SK-N-MC (cell line): Measurements from ENCODE around the gene EIF4B.

Source experiments
- DNase-seq: peaks from one replicate; pipeline ENCODE4 v3.0.0-alpha.2; 2011; ENCODE audit warnings: low read depth, low spot score
- H3K27ac ChIP-seq: fragments of 200-600 bp; sonication (generic); 2 replicates; pipeline ENCODE4 v1.5.1; 2016; ENCODE audit warnings: mixed run types
- H3K36me3 ChIP-seq: fragments of 200-600 bp; sonication (generic); 2 replicates; pipeline ENCODE4 v1.6.1; 2017; ENCODE audit warnings: antibody characterized with exemption, low read length, mixed read lengths; ENCODE audit not compliant: insufficient read depth
- H3K4me3 ChIP-seq: fragments of 200-600 bp; sonication (generic); 2 replicates; pipeline ENCODE4 v1.5.1; 2016
- H3K9ac ChIP-seq: fragments of 200-600 bp; sonication (generic); 2 replicates; pipeline ENCODE4 v1.8.0; 2017; ENCODE audit warnings: mixed run types, mixed read lengths; ENCODE audit not compliant: insufficient read length
- H3K9me3 ChIP-seq: fragments of 200-600 bp; sonication (generic); 2 replicates; pipeline ENCODE4 v1.6.1; 2017; ENCODE audit warnings: low read depth, mild to moderate bottlenecking, antibody characterized with exemption, low read length, moderate library complexity, mixed read lengths
- EZH2 ChIP-seq: fragments of 200-600 bp; sonication (generic); IDR thresholded peaks from one replicate; pipeline ENCODE4 v1.6.1; 2017; ENCODE audit warnings: antibody characterized with exemption
- FOXP2 ChIP-seq: optimal IDR thresholded peaks from 2 replicates; pipeline ENCODE3; 2011; ENCODE audit warnings: mild to moderate bottlenecking, moderate library complexity; ENCODE audit not compliant: insufficient read depth; ENCODE audit errors: extremely low read length, control extremely low read depth
- POLR2AphosphoS5 ChIP-seq: IDR thresholded peaks from 2 replicates; pipeline ENCODE4 v1.6.1; 2012; ENCODE audit warnings: mild to moderate bottlenecking, low read depth, low read length, borderline replicate concordance

Gene EIF4B

DNA sequence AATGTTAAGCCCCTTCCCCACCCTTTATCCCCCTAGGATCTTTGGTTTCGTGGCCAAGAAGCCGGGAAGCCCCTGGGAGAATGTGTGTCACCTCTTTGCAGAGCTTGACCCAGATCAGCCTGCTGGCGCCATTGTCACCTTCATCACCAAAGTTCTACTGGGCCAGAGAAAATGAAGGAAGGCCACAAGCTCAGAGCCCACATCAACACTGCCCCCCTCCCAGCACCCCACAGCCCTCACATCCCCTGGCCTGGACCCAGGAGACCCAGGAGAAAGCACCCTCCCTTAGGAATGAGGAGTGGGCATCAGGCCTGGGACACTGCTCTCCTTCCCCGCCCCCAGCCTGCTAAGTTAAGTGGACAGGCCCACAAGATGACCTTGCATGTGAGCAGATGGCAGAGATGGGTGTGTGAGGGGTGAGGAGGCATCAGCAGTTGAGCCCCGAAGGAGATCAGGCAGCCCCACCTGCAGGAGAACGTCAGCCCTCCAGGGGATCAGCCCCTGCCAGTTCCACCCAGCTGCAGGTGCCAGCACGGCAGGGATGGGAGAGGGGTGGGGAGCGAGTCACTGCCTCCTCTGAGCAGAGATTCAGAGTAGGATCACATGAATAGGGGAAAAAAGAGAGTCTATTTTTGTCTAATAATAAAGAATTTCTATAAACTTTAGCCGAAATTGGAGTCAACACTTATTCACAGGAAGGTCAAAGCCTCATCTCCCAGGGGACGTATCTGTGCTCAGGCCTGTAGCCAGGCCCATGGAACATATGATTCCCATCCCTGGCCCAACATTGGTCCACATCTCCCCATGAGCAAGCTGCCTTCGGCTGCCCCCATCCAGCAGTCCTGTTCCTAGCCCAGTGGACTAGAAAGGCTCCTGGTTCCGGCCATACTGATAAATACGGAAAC lies 57.7 kb downstream of the EIF4B start:
- Histone ChIP-seq H3K4me3 (no peak overlapping the region), H3K27ac (no peak overlapping the region), H3K9ac (no peak overlapping the region), H3K36me3 (no peaks in the 10 kb centered on the region), H3K9me3 (no peaks in the 10 kb centered on the region)
- TF ChIP-seq POLR2AphosphoS5 (no peak), FOXP2 (no peak), EZH2 (no peak)
- DNase-seq: no peak

DNA sequence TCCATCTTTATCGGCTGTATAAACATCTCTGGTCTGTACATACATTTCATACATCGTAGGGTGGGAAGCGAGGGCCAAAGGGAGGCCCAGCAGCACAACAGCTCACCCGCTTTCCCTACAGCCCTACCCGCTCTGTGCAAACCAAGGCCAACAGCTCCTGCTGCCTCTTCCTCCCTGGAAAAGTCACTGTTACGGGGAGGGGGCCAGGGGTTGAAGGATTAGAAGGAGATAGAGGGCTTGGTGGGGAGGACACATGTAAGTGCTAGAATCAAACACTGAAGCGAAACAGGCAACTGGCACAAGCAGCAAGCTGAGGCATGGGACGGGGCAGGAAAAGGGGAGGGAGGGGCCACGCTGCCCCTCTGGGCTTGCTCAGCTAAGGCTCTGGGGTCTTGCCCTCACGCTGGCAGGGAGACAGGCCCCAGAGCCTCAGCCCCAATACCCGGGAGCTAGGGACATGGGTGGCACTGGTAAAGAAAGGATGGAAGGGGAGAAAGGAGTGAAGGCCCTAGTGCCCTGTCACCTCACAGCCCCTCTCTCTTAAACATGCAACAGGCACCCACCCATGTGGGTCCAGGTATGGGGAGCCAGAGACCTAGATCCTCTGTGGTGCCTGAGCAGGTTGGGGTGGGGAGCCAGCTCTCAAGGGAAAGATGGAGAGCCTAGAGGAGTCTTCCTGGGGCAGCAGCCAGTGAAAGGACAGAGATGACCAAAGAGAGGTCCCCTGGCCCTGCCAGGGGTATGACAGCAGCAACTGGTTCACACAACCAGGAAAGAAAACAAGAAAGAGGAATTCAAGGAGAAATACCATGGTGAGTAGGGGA lies 58.6 kb downstream of the EIF4B start:
- no peak overlapping the region for H3K9ac ChIP-seq
- H3K4me3 ChIP-seq: no peak overlapping the region
- no peak overlapping the region for H3K27ac ChIP-seq
- H3K36me3 ChIP-seq: no peaks in the 10 kb centered on the region
- TF ChIP-seq POLR2AphosphoS5: no peak
- TF ChIP-seq EZH2: no peak
- TF ChIP-seq FOXP2: no peak
- no peaks in the 10 kb centered on the region for H3K9me3 ChIP-seq
- no peak for DNase-seq

DNA sequence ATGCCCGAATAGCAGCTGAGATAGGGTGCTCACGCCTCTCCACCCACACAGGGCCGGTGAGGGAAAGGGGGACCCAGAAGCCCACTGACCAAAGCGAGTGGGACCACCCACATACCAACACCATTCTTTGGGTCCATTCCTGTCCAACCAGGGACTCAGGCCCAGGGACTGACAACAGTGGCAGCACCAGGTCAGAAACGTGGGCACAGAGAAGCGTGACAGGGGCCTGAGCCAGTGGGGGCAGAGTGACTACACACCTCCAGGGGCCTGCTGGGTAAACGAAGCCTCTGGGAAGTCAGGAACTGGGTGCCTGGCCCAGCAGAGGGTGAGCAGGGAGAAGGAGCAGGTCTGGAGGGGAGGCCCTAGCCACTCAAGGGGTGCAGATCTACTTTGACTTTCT lies 59.2 kb downstream of the EIF4B start:
- H3K36me3 ChIP-seq: no peaks in the 10 kb centered on the region
- no peak for DNase-seq
- TF ChIP-seq FOXP2 (no peak), EZH2 (no peak), POLR2AphosphoS5 (no peak)
- no peak overlapping the region for H3K4me3 ChIP-seq
- no peak overlapping the region for H3K27ac ChIP-seq
- no peaks in the 10 kb centered on the region for H3K9me3 ChIP-seq
- no peak overlapping the region for H3K9ac ChIP-seq

DNA sequence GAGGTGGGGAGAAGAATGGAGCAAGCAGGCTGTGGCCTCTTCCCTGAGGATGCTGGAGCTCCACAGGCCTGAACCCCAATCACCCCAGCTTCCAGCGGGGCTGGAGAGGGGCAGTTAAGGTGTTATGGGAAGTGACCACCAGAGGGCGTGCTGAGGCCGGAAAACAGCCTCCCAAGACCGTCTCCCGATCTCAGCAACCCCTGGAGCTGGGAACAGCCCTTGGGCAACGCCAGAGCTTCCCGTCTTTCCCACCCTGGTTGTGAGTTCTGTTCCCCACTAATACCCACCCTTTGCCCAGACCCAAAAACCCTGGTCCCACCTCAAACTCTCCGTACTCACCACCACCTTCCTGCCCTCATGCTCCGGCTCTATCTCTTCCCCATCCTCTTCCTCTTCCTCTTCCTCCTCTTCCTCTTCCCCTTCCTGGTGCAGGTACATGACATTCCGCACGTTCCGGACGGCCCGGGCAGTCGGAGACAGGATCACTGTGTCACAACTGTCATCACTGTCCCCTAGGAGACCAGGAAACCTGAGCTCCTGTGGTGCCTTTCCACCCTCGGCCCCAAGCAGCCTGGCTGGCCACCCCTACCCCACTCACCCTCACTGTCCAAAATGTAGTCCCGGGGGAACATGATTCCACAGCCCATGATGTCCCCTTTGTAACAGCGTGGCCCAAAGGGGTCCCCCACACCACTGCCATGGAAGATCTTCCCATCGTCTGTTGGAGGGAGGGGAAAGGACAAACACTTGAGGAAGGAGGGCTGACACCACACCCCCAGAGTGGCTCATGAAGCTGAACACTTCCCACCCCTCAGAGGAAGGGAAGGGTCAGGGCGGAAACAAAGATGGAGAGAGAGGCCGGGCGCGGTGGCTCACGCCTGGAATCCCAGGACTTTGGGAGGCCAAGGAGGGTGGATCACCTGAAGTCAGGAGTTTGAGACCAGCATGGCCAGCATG lies 60.0 kb downstream of the EIF4B start:
- Histone ChIP-seq H3K4me3 (no peak overlapping the region), H3K9ac (no peak overlapping the region), H3K36me3 (no peaks in the 10 kb centered on the region), H3K27ac (no peak overlapping the region), H3K9me3 (no peaks in the 10 kb centered on the region)
- no peak for DNase-seq
- TF ChIP-seq POLR2AphosphoS5: no peak
- no peak for TF ChIP-seq FOXP2
- no peak for TF ChIP-seq EZH2

DNA sequence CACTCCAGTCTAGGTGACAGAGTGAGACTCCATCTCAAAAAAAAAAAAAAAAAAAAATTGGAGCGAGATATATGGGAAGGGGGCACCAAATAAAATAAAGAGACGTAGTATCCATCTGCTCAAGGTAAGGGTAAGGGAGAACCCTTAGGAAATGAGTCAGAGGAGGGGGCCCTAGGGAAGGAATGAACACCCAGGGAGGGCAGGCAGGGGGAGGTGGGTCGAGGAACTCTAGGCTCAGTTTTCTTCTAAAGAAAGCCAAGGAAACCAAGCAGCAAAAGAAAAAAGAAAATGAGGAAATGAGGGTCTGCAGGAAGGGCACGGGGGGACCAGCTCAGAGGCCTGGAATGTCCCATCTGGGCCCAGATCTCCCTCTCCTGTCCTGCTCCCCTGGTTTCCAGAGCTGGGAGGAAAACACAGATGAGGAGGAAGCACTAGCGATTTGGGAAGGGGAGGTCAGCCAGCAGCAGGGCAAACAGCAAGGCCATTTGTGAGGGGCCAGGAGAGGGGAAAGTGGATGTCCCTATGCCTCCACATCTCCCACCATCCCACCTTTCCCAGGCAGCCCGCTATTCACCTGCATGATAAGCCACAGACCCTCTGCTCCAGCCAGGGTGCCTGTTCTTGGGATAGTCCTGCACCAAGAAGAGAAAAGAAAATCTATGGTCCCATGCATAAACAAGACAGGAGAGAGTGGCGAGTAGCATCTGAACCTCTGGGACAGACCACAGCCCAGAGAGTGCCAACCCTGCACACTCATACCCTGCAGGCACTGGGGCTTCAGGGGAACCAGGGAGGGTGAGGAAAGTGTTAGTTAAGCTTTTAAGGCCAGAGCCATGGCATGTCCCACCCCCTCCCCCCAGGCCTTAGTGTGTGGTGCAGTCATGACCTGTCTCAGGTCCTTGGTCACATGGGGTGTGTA lies 61.1 kb downstream of the EIF4B start:
- DNase-seq: no peak
- Histone ChIP-seq H3K36me3 (no peaks in the 10 kb centered on the region), H3K4me3 (no peak overlapping the region), H3K9ac (no peak overlapping the region), H3K9me3 (no peaks in the 10 kb centered on the region), H3K27ac (no peak overlapping the region)
- TF ChIP-seq EZH2 (no peak), FOXP2 (no peak), POLR2AphosphoS5 (no peak)

DNA sequence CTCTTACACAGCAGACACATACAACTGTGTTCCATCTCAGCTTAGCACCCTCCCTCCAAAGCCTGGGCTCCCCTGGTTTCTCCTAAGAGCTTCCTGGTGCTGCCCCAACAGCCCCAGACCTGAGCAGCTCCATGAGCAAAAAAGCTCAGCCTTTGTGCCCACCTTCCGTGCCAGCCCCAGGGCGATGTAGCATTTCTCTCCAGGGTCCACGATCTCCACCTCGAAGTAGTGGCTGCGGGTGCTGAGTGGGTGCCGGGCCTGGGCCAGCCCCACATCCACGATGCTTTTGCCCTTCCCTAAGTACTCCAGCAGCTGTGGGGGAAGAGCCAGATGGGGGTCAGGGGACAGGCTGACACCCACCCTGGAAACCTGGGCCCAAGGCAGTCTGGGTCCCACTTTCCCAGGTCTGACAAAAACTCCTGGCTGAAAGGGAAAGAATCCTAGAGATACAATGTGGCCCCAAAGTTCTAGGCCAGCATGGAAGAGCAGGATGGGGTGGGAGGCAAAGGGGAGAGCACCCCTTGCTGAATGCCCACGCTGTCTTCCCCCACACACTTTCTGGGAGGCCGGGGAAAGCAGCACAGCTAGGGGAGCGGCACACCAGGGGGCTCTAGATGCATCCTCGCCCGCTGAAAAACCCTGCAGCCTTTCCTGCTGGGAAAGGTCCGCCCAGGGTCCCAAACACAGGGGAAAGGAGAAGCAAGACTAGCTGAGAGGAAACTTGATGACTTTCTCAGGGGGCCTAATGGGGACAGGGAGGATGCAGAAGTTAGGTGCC lies 61.9 kb downstream of the EIF4B start:
- Histone ChIP-seq H3K36me3 (no peaks in the 10 kb centered on the region), H3K9ac (no peak overlapping the region), H3K9me3 (no peaks in the 10 kb centered on the region), H3K27ac (no peak overlapping the region), H3K4me3 (no peak overlapping the region)
- DNase-seq: no peak
- TF ChIP-seq POLR2AphosphoS5: no peak
- TF ChIP-seq FOXP2: no peak
- no peak for TF ChIP-seq EZH2
